ENCODE results near the gene ETV6. TPM values are rescaled to one million over a fixed set of nuclear protein-coding genes. Genes with fewer than 3 reads are reported as not detected.
A peak's percentile ranks its signal among the peaks of the same experiment; 100 is the strongest.

ETV6 gene
- total and polyA plus RNA-seq, 9 of the 15 experiments (the other 6 are each of a cell fraction or from before 2014, with no cell fraction given): 0.81 to 12.7 (median 4.1) TPM

DNA sequence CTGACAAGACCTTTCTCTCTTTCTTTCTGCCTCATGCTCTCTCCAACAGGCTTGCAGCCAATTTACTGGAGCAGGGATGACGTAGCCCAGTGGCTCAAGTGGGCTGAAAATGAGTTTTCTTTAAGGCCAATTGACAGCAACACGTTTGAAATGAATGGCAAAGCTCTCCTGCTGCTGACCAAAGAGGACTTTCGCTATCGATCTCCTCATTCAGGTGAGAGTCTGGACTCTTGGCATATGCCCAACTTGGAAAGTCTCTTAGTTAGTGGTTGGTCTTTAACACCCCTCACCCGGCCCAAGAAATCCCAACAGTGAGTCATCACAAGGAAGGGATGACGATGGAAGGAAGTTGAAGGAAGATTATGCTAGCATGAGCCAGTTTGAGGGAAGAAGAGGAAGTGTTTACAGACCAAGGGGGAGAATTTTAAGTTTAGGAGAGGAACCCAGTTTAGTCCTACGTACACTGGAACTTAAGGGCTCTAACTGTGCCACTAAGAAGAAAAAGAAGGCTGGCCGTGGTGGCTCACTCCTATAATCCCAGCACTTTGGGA, 189.7 kb downstream of the ETV6 start:
- 24% methylated on average over 7 of the region's 8 CpGs for WGBS (ENCODE audit: insufficient coverage, low coverage, missing lambda C conversion rate)
- no peak overlapping the region for H3K4me2 ChIP-seq (ENCODE audit: insufficient read depth, low read length)
- H3K27me3 ChIP-seq (ENCODE audit: control insufficient read depth in 2 of 2, insufficient read depth in 2 of 2, low read length in 2 of 2): no peaks in the 10 kb centered on the region
- no peaks in the 10 kb centered on the region for H3K79me2 ChIP-seq (ENCODE audit: control insufficient read depth, insufficient read depth, low read length)
- peak overlapping the region; percentile 61; the same call in 2 of the 3 replicates for H3K27ac ChIP-seq (ENCODE audit: extremely low read depth, low read depth, low read length)
- ChIA-PET POLR2A (no interaction called here), CTCF (ENCODE audit: low intra/inter-chr PET ratio) (no interaction called here)
- ATAC-seq (no peak), DNase-seq (ENCODE audit: extremely low read depth in 1 of 4, low spot score in 3 of 4) (peak in 2 of 4 experiments; percentile 6 to 14), FAIRE-seq (peak; percentile 69)
- intact Hi-C loops (cut with micrococcal nuclease): no loop called here
- peaks cover 3 to 33% of the 10 kb centered on the region in 2 experiments; a peak in 4 of 5 replicates for H3K4me1 ChIP-seq (replicated peaks in 1 of 2; ENCODE audit: control insufficient read depth in 2 of 2, insufficient read depth in 2 of 2, low read length in 2 of 2)
- H3K36me3 ChIP-seq (ENCODE audit: control insufficient read depth, insufficient read depth, low read length): no peaks in the 10 kb centered on the region
- in situ Hi-C loops (cut with MboI): no loop called here
- no peak overlapping the region for H3K9ac ChIP-seq (ENCODE audit: insufficient read depth in 1 of 2, low read depth in 2 of 2, low read length in 2 of 2)
- H3K9me3 ChIP-seq (replicated peaks; ENCODE audit: control insufficient read depth, insufficient read depth, low read depth, low read length): no peaks in the 10 kb centered on the region
- no peaks in the 10 kb centered on the region for H4K20me1 ChIP-seq (replicated peaks; ENCODE audit: control insufficient read depth, insufficient read depth, low read length)
- BruUV-seq (replicated peaks): no TSS peak
- no peaks in the 10 kb centered on the region for H3K9me1 ChIP-seq (ENCODE audit: control insufficient read depth, insufficient read depth, low read length)
- no peak overlapping the region for H2AFZ ChIP-seq (ENCODE audit: low read depth, low read length)
- no peak overlapping the region for H3K4me3 ChIP-seq
- TF ChIP-seq TAF7 (tag; IDR thresholded peaks at IDR 0.05): no peak
- TF ChIP-seq MED1 (CRISPR knock-in tag; IDR thresholded peaks at IDR 0.05; ENCODE audit: borderline replicate concordance): no peak
- TF ChIP-seq NR2C2 (CRISPR knock-in tag; IDR thresholded peaks at IDR 0.05): no peak
- TF ChIP-seq NR2C2 (tag; IDR thresholded peaks at IDR 0.05): peak; percentile 26; the same call in 1 of the 2 replicates
- TF ChIP-seq NR4A1 (CRISPR knock-in tag; IDR thresholded peaks at IDR 0.05): no peak
- no peak for TF ChIP-seq NR4A1 (tag; IDR thresholded peaks at IDR 0.05)
- TF ChIP-seq SPI1 (IDR thresholded peaks at IDR 0.05; ENCODE audit: borderline replicate concordance, low read depth, low read length): peak; percentile 84; the same call in 1 of the 2 replicates
- TF ChIP-seq NFATC3 (IDR thresholded peaks at IDR 0.05): no peak
- no peak for TF ChIP-seq HIVEP1 (CRISPR knock-in tag; IDR thresholded peaks at IDR 0.05)
- no peak for TF ChIP-seq MBD2 (IDR thresholded peaks at IDR 0.05; ENCODE audit: borderline replicate concordance, low read depth)
- peak; percentile 80 for TF ChIP-seq JUND (IDR thresholded peaks at IDR 0.05; ENCODE audit: borderline replicate concordance, low read depth, low read length)
- TF ChIP-seq JUND (tag; IDR thresholded peaks at IDR 0.05; ENCODE audit: borderline replicate concordance, low read depth, low read length): peak; percentile 65; the same call in 2 of the 3 replicates
- peak; percentile 60; the same call in 1 of the 2 replicates for TF ChIP-seq JUN (IDR thresholded peaks at IDR 0.05; ENCODE audit: borderline replicate concordance, low read depth, low read length)
- no peak for TF ChIP-seq JUN (CRISPR knock-in tag; IDR thresholded peaks at IDR 0.05; ENCODE audit: borderline replicate concordance)
- TF ChIP-seq ESRRA (IDR thresholded peaks at IDR 0.05; ENCODE audit: borderline replicate concordance, low read depth): no peak
- no peak for TF ChIP-seq ZNF644 (tag; IDR thresholded peaks at IDR 0.05; ENCODE audit: low read depth)
- TF ChIP-seq CREM (IDR thresholded peaks at IDR 0.05; ENCODE audit: low read depth): 0 out of 2 replicates have a peak, but pooled peaks have one; percentile 8
- TF ChIP-seq, protein P1, sequence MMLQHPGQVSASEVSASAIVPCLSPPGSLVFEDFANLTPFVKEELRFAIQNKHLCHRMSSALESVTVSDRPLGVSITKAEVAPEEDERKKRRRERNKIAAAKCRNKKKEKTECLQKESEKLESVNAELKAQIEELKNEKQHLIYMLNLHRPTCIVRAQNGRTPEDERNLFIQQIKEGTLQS (IDR thresholded peaks at IDR 0.05): peak; percentile 86
- TF ChIP-seq, protein P1 (CRISPR knock-in tag; conservative IDR thresholded peaks at IDR 0.05): no peak
- no peak for TF ChIP-seq CBX5 (IDR thresholded peaks at IDR 0.05; ENCODE audit: borderline replicate concordance, low read depth)
- no peak for TF ChIP-seq POLR2B (IDR thresholded peaks at IDR 0.05; ENCODE audit: low read depth, partially characterized antibody)
- no peak for TF ChIP-seq MYNN (IDR thresholded peaks at IDR 0.05)
- TF ChIP-seq MYNN (CRISPR knock-in tag; IDR thresholded peaks at IDR 0.05): no peak
- TF ChIP-seq ARID1B (IDR thresholded peaks at IDR 0.05): peak; percentile 22; the same call in 1 of the 2 replicates
- no peak for TF ChIP-seq ZNF408 (CRISPR knock-in tag; IDR thresholded peaks at IDR 0.05; ENCODE audit: low read depth)
- no peak for TF ChIP-seq ZNF764 (CRISPR knock-in tag; IDR thresholded peaks at IDR 0.05; ENCODE audit: low read depth)
- TF ChIP-seq ZNF707 (CRISPR knock-in tag; conservative IDR thresholded peaks at IDR 0.05): no peak
